Measurements from ENCODE around the gene GSTT2.
"Not testable (repeated sequence)": the region's sequence is repeated elsewhere in the genome, so short reads cannot be mapped to it uniquely, and the experiment has no call there.

GRCh38 chr22:23952794-23953405 lies 27.0 kb upstream of the GSTT2 start:
- not testable (repeated sequence) for TF ChIP-seq YY1, RAD21, NR2F2 (IDR thresholded peaks at IDR 0.05)
- TF ChIP-seq, protein P1, sequence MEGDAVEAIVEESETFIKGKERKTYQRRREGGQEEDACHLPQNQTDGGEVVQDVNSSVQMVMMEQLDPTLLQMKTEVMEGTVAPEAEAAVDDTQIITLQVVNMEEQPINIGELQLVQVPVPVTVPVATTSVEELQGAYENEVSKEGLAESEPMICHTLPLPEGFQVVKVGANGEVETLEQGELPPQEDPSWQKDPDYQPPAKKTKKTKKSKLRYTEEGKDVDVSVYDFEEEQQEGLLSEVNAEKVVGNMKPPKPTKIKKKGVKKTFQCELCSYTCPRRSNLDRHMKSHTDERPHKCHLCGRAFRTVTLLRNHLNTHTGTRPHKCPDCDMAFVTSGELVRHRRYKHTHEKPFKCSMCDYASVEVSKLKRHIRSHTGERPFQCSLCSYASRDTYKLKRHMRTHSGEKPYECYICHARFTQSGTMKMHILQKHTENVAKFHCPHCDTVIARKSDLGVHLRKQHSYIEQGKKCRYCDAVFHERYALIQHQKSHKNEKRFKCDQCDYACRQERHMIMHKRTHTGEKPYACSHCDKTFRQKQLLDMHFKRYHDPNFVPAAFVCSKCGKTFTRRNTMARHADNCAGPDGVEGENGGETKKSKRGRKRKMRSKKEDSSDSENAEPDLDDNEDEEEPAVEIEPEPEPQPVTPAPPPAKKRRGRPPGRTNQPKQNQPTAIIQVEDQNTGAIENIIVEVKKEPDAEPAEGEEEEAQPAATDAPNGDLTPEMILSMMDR (IDR thresholded peaks at IDR 0.05; ENCODE audit: low read depth, low read length, missing input control) = not testable (repeated sequence)

Measured in liver (tissue), 3 donors.